Activated naive CD4-positive, alpha-beta T cell treated with anti-CD3 and anti-CD28 coated beads for 36 hours (primary cell): ENCODE measurements around the gene DOCK1. TPM values are rescaled to one million over a fixed set of nuclear protein-coding genes. Genes with fewer than 3 reads are reported as not detected.

Experiments
- CTCF ChIA-PET: fragments of 350-600 bp; sonication (Branson Sonifier 250); formaldehyde crosslinking; loops from one replicate; lab custom pipeline; 2021; ENCODE audit warnings: antibody characterized with exemption; lab: Charles Lee
- DNase-seq: peaks from one replicate; pipeline ENCODE4 v3.0.0-alpha.2; 2020
- H3K27ac Mint-ChIP-seq: one replicate; pipeline ENCODE4 v1.8.0; 2021; ENCODE audit warnings: mild to moderate bottlenecking, mixed read lengths
- H3K27me3 Mint-ChIP-seq: one replicate; pipeline ENCODE4 v1.8.0; 2021; ENCODE audit warnings: low read depth, mixed read lengths
- H3K36me3 Mint-ChIP-seq: one replicate; pipeline ENCODE4 v1.8.0; 2021; ENCODE audit warnings: low read depth, mixed read lengths
- H3K4me1 Mint-ChIP-seq: one replicate; pipeline ENCODE4 v1.8.0; 2021; ENCODE audit warnings: low read depth, mixed read lengths
- H3K4me3 Mint-ChIP-seq: one replicate; pipeline ENCODE4 v1.8.0; 2021; ENCODE audit warnings: mild to moderate bottlenecking, moderate library complexity, mixed read lengths
- H3K9me3 Mint-ChIP-seq: one replicate; pipeline ENCODE4 v1.8.0; 2021; ENCODE audit warnings: mixed read lengths
- intact Hi-C: fragments of 100-400 bp; cut with micrococcal nuclease; formaldehyde crosslinking; loops from one replicate; pipeline ENCODE4 v1.15.1; 2023
- total RNA-seq, 2 experiments: library from RNA; stranded (reverse); gene quantifications; one replicate each; pipeline ENCODE4 v1.2.3, GENCODE V29; 2021

The DOCK1 gene
- total RNA-seq, 2 experiments from 2014 or later, result 0.49 to 0.72 TPM

GRCh38 chr10:126966938-126967337 lies 61.7 kb downstream of the DOCK1 start:
- intact Hi-C loops, result no loop called here
- H3K36me3 Mint-ChIP-seq, result no peaks in the 10 kb centered on the region

GRCh38 chr10:126969310-126969709 lies 64.1 kb downstream of the DOCK1 start:
- Mint-ChIP-seq H3K4me3 (no peak overlapping the region), H3K4me1 (no peaks in the 10 kb centered on the region), H3K27me3 (no peaks in the 10 kb centered on the region), H3K9me3 (no peaks in the 10 kb centered on the region), H3K27ac (no peak overlapping the region), H3K36me3 (no peaks in the 10 kb centered on the region)
- intact Hi-C loops, result no loop called here
- CTCF ChIA-PET, result no interaction called here
- no peak for DNase-seq

More at GRCh38 chr10:126966938-126967337, 61.7 kb downstream of the DOCK1 start:
- Mint-ChIP-seq H3K4me1 (no peaks in the 10 kb centered on the region), H3K9me3 (no peaks in the 10 kb centered on the region), H3K27ac (no peak overlapping the region), H3K27me3 (no peaks in the 10 kb centered on the region), H3K4me3 (no peak overlapping the region)
- CTCF ChIA-PET, result no interaction called here
- DNase-seq, result no peak

GRCh38 chr10:126972635-126973414 lies 67.6 kb downstream of the DOCK1 start:
- intact Hi-C loops, result no loop called here
- Mint-ChIP-seq H3K4me1 (no peaks in the 10 kb centered on the region), H3K27me3 (peaks cover 3% of the 10 kb centered on the region), H3K9me3 (no peaks in the 10 kb centered on the region), H3K4me3 (no peak overlapping the region), H3K27ac (no peak overlapping the region), H3K36me3 (no peaks in the 10 kb centered on the region)
- no peak for DNase-seq
- CTCF ChIA-PET, result interaction anchor here (0.7 kb wide), 1 partner anchor 1039 kb away, joined by 4 read pairs; no protein-coding TSS in a partner anchor

- Mint-ChIP-seq H3K27me3 (peaks cover 3% of the 10 kb centered on the region), H3K4me3 (no peak overlapping the region), H3K36me3 (no peaks in the 10 kb centered on the region), H3K27ac (no peak overlapping the region), H3K9me3 (no peaks in the 10 kb centered on the region), H3K4me1 (no peaks in the 10 kb centered on the region)
- DNase-seq, result no peak
- intact Hi-C loops, result no loop called here
- CTCF ChIA-PET, result no interaction called here
Observed at GRCh38 chr10:126975221-126975620, 70.0 kb downstream of the DOCK1 start.

- no peaks in the 10 kb centered on the region for H3K9me3 Mint-ChIP-seq
- H3K27ac Mint-ChIP-seq, result no peak overlapping the region
- intact Hi-C loops, result no loop called here
- no peaks in the 10 kb centered on the region for H3K36me3 Mint-ChIP-seq
- no peak overlapping the region for H3K4me3 Mint-ChIP-seq
- no peaks in the 10 kb centered on the region for H3K4me1 Mint-ChIP-seq
- peaks cover 3% of the 10 kb centered on the region for H3K27me3 Mint-ChIP-seq
- DNase-seq, result no peak
- CTCF ChIA-PET, result no interaction called here
Observed at GRCh38 chr10:126977216-126977615, 72.0 kb downstream of the DOCK1 start.

GRCh38 chr10:126979311-126979710 lies 74.1 kb downstream of the DOCK1 start:
- CTCF ChIA-PET, result no interaction called here
- Mint-ChIP-seq H3K27me3 (peaks cover 3% of the 10 kb centered on the region), H3K4me3 (no peak overlapping the region), H3K27ac (no peak overlapping the region), H3K36me3 (no peaks in the 10 kb centered on the region), H3K9me3 (no peaks in the 10 kb centered on the region), H3K4me1 (no peaks in the 10 kb centered on the region)
- intact Hi-C loops, result no loop called here
- no peak for DNase-seq

GRCh38 chr10:126993208-126993607 lies 88.0 kb downstream of the DOCK1 start:
- no peaks in the 10 kb centered on the region for H3K36me3 Mint-ChIP-seq
- no peak overlapping the region for H3K4me3 Mint-ChIP-seq
- intact Hi-C loops, result no loop called here
- no peaks in the 10 kb centered on the region for H3K27me3 Mint-ChIP-seq
- DNase-seq, result no peak
- no peak overlapping the region for H3K27ac Mint-ChIP-seq
- H3K4me1 Mint-ChIP-seq, result no peaks in the 10 kb centered on the region
- no peaks in the 10 kb centered on the region for H3K9me3 Mint-ChIP-seq
- CTCF ChIA-PET, result no interaction called here

GRCh38 chr10:126997801-126998590 lies 92.8 kb downstream of the DOCK1 start:
- no peak overlapping the region for H3K27ac Mint-ChIP-seq
- H3K36me3 Mint-ChIP-seq, result no peaks in the 10 kb centered on the region
- no peaks in the 10 kb centered on the region for H3K4me1 Mint-ChIP-seq
- intact Hi-C loops, result no loop called here
- H3K27me3 Mint-ChIP-seq, result no peaks in the 10 kb centered on the region
- H3K9me3 Mint-ChIP-seq, result peaks cover 2% of the 10 kb centered on the region
- DNase-seq, result no peak
- no peak overlapping the region for H3K4me3 Mint-ChIP-seq
- CTCF ChIA-PET, result no interaction called here

- CTCF ChIA-PET, result no interaction called here
- Mint-ChIP-seq H3K4me3 (no peak overlapping the region), H3K27ac (no peak overlapping the region), H3K36me3 (no peaks in the 10 kb centered on the region), H3K27me3 (no peaks in the 10 kb centered on the region), H3K9me3 (peaks cover 4% of the 10 kb centered on the region), H3K4me1 (no peaks in the 10 kb centered on the region)
- intact Hi-C loops, result no loop called here
- no peak for DNase-seq
Observed at GRCh38 chr10:127000598-127000997, 95.4 kb downstream of the DOCK1 start.

- CTCF ChIA-PET, result no interaction called here
- H3K9me3 Mint-ChIP-seq, result peaks cover 4% of the 10 kb centered on the region
- no peak for DNase-seq
- intact Hi-C loops, result no loop called here
- no peak overlapping the region for H3K27ac Mint-ChIP-seq
- H3K36me3 Mint-ChIP-seq, result no peaks in the 10 kb centered on the region
- no peaks in the 10 kb centered on the region for H3K4me1 Mint-ChIP-seq
- H3K27me3 Mint-ChIP-seq, result no peaks in the 10 kb centered on the region
- H3K4me3 Mint-ChIP-seq, result no peak overlapping the region
Observed at GRCh38 chr10:127003032-127003685, 97.9 kb downstream of the DOCK1 start.

- Mint-ChIP-seq H3K27me3 (peaks cover 5% of the 10 kb centered on the region), H3K9me3 (peaks cover 2% of the 10 kb centered on the region), H3K36me3 (no peaks in the 10 kb centered on the region), H3K27ac (no peak overlapping the region), H3K4me3 (no peak overlapping the region), H3K4me1 (no peaks in the 10 kb centered on the region)
- no peak for DNase-seq
- CTCF ChIA-PET, result no interaction called here
- intact Hi-C loops, result no loop called here
Observed at GRCh38 chr10:127006453-127006852, 101.2 kb downstream of the DOCK1 start.

- no peaks in the 10 kb centered on the region for H3K36me3 Mint-ChIP-seq
Observed at GRCh38 chr10:127009366-127009765, 104.1 kb downstream of the DOCK1 start.

More at GRCh38 chr10:127009366-127009765, 104.1 kb downstream of the DOCK1 start:
- Mint-ChIP-seq H3K27ac (no peak overlapping the region), H3K4me1 (no peaks in the 10 kb centered on the region), H3K4me3 (no peak overlapping the region), H3K27me3 (peaks cover 8% of the 10 kb centered on the region), H3K9me3 (peaks cover 2% of the 10 kb centered on the region)
- DNase-seq, result no peak
- intact Hi-C loops, result no loop called here
- CTCF ChIA-PET, result no interaction called here
